ENCODE measurements around the gene SF3A2. TPM values are rescaled to one million over a fixed set of nuclear protein-coding genes. Genes with fewer than 3 reads are reported as not detected.

The SF3A2 gene
- total and polyA plus RNA-seq, 10 of the 15 experiments (the other 5 are each of a cell fraction or from before 2014, with no cell fraction given): 0.33 to 143 (median 30.6) TPM

GRCh38 chr19:2251106-2252054 lies 14.8 kb downstream of the SF3A2 start:
- Histone ChIP-seq H3K79me2 (ENCODE audit: control insufficient read depth, insufficient read depth, low read length) (no peaks in the 10 kb centered on the region), H3K9ac (ENCODE audit: control insufficient read depth, insufficient read depth, low read length) (no peak overlapping the region), H3K27me3 (replicated peaks in 1 of 2; ENCODE audit: control insufficient read depth in 2 of 2, insufficient read depth in 2 of 2, low read length in 1 of 2) (peaks cover 14 to 19% of the 10 kb centered on the region in 2 experiments; a peak in 3 of 4 replicates), H2AFZ (ENCODE audit: control insufficient read depth, low read depth, low read length) (no peak overlapping the region), H3K36me3 (ENCODE audit: control insufficient read depth in 2 of 2, insufficient read depth in 2 of 2, low read length in 1 of 2) (peaks cover 0 to 20% of the 10 kb centered on the region in 2 experiments; a peak in 2 of 4 replicates), H3K4me3 (no peak overlapping the region), H4K20me1 (ENCODE audit: control insufficient read depth, insufficient read depth) (no peaks in the 10 kb centered on the region), H3K4me1 (ENCODE audit: control insufficient read depth, insufficient read depth, low read length) (no peaks in the 10 kb centered on the region; the same call in 1 of the 2 replicates), H3K9me3 (replicated peaks; ENCODE audit: control insufficient read depth, insufficient read depth, low read length) (no peaks in the 10 kb centered on the region; the same call in 2 of the 3 replicates), H3K4me2 (ENCODE audit: control insufficient read depth, insufficient read depth) (no peak overlapping the region), H3K27ac (ENCODE audit: control insufficient read depth, insufficient read depth) (no peak overlapping the region)
- no peak; the same call in 2 of the 3 replicates for ATAC-seq
- SMC1A ChIA-PET (ENCODE audit: uncharacterized antibody, unreplicated experiment): no interaction called here
- RAD21 ChIA-PET (ENCODE audit: unreplicated experiment): no interaction called here
- CTCF ChIA-PET: interaction anchor here (0.6 kb wide), 1 partner anchor 105 kb away, joined by 3 read pairs; no protein-coding TSS in a partner anchor
- TF ChIP-seq POLR2A (IDR thresholded peaks at IDR 0.05; ENCODE audit: low read depth, low read length): peak; percentile 22; the same call in 1 of the 2 replicates
- TF ChIP-seq HDAC6 (IDR thresholded peaks at IDR 0.05; ENCODE audit: unreplicated experiment): peak; percentile 89
- TF ChIP-seq GABPA (IDR thresholded peaks at IDR 0.05; ENCODE audit: low read depth): no peak
- in situ Hi-C loops (cut with MboI): no loop called here
- BruUV-seq (replicated peaks): no TSS peak
- DNase-seq (ENCODE audit: low read depth, low spot score): no peak
- WGBS (ENCODE audit: insufficient coverage, insufficient replicate concordance, low lambda C conversion rate, missing lambda C conversion rate): 14% methylated on average over 113 of the region's 125 CpGs
- FAIRE-seq: no peak
- POLR2A ChIA-PET: interaction anchor here (1.0 kb wide), 1 partner anchor 12 kb away, joined by 3 read pairs; no protein-coding TSS in a partner anchor
- intact Hi-C loops (cut with micrococcal nuclease; ENCODE audit: unreplicated experiment): no loop called here

DNA sequence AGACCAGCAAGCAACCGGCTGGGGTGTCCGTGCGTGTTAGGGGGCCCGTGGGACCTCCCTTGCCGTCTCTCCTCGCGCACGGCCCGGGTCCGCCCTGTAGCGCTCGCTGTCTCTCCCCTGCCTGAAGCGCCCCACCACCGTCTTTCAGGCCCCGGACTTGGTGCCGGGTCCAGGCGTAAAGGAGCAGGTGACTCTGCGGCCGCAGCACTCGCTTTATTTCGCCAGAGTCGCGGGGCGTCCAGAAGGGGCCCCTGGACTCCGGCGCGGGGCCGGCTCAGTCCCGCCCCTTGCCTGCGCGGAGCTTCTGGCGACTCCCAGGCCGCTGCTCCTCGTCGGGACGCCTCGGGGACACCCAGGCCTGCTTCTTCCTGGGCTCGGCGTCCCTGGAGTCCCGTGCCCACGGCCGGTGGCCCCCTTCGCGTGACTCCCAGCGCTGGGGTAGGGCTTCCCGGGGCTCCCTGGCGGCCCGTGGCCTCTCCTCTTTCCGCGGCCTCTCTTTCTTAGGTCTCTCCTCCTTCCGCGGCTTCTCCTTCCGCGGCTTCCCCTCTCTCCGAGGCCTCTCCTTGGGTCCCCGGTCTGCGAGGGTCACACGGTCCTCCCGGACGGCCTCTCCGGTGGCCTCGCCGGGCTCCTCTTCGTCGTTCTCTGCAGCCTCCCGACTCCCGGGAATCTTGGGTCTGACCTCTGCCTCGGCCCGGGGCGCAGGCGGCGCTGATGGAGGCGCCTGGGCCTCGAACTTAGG lies 15.6 kb downstream of the SF3A2 start:
- Histone ChIP-seq H3K79me2 (ENCODE audit: control insufficient read depth, insufficient read depth, low read length) (no peaks in the 10 kb centered on the region), H3K27me3 (replicated peaks in 1 of 2; ENCODE audit: control insufficient read depth in 2 of 2, insufficient read depth in 2 of 2, low read length in 1 of 2) (peaks cover 14 to 19% of the 10 kb centered on the region in 2 experiments; a peak in 3 of 4 replicates), H3K9ac (ENCODE audit: control insufficient read depth, insufficient read depth, low read length) (no peak overlapping the region), H3K4me3 (no peak overlapping the region), H2AFZ (ENCODE audit: control insufficient read depth, low read depth, low read length) (no peak overlapping the region), H3K9me3 (replicated peaks; ENCODE audit: control insufficient read depth, insufficient read depth, low read length) (no peaks in the 10 kb centered on the region; the same call in 2 of the 3 replicates), H4K20me1 (ENCODE audit: control insufficient read depth, insufficient read depth) (no peaks in the 10 kb centered on the region), H3K36me3 (ENCODE audit: control insufficient read depth in 2 of 2, insufficient read depth in 2 of 2, low read length in 1 of 2) (peaks cover 0 to 12% of the 10 kb centered on the region in 2 experiments; a peak in 2 of 4 replicates), H3K27ac (ENCODE audit: control insufficient read depth, insufficient read depth) (no peak overlapping the region), H3K4me2 (ENCODE audit: control insufficient read depth, insufficient read depth) (peak overlapping the region; percentile 48; the same call in 1 of the 2 replicates), H3K4me1 (ENCODE audit: control insufficient read depth, insufficient read depth, low read length) (no peaks in the 10 kb centered on the region; the same call in 1 of the 2 replicates)
- POLR2A ChIA-PET: interaction anchor here (1.0 kb wide), 1 partner anchor 13 kb away, joined by 3 read pairs; no protein-coding TSS in a partner anchor
- RAD21 ChIA-PET (ENCODE audit: unreplicated experiment): no interaction called here
- TF ChIP-seq BMI1 (IDR thresholded peaks at IDR 0.05; ENCODE audit: borderline replicate concordance) (no peak), SUZ12 (IDR thresholded peaks at IDR 0.05; ENCODE audit: unreplicated experiment) (peak; percentile 24)
- no peak for DNase-seq (ENCODE audit: low read depth, low spot score)
- CTCF ChIA-PET: interaction anchor here (1.0 to 1.3 kb wide), 2 partner anchors 13 to 25 kb away, joined by 3 to 5 read pairs; no protein-coding TSS in a partner anchor
- no peak for FAIRE-seq
- SMC1A ChIA-PET (ENCODE audit: uncharacterized antibody, unreplicated experiment): no interaction called here
- no TSS peak for BruUV-seq (replicated peaks)
- no peak for ATAC-seq
- 18% methylated on average over 55 of the region's 74 CpGs for WGBS (ENCODE audit: insufficient coverage, insufficient replicate concordance, low lambda C conversion rate, missing lambda C conversion rate)
- intact Hi-C loops (cut with micrococcal nuclease; ENCODE audit: unreplicated experiment) (no loop called here), in situ Hi-C loops (cut with MboI) (no loop called here)
